Breast epithelium (tissue), 4 donors: Measurements from ENCODE around the gene KRTCAP2. TPM values are rescaled to one million over a fixed set of nuclear protein-coding genes. Genes with fewer than 3 reads are reported as not detected.

ENCODE experiments used
- DNase-seq, 2 donors: peaks; one replicate each; pipeline ENCODE4 v3.0.0-alpha.2; 2019; ENCODE audit warnings: low spot score in 2 of 2
- H3K27ac ChIP-seq, 2 donors: fragments of 200-600 bp; sonication (generic) in 1 of 2; one replicate each; pipeline ENCODE4 v1.5.1; 2016 to 2019; ENCODE audit warnings: mild to moderate bottlenecking in 1 of 2
- H3K27me3 ChIP-seq, 2 donors: fragments of 200-600 bp; sonication (generic) in 1 of 2; one replicate each; pipeline versions ENCODE4 v1.5.1 to v1.6.0; 2017 to 2019; ENCODE audit warnings: control low read depth in 1 of 2, mild to moderate bottlenecking in 1 of 2
- H3K36me3 ChIP-seq: fragments of 200-600 bp; one replicate; pipeline ENCODE4 v1.5.1; 2019
- H3K4me1 ChIP-seq, 2 donors: fragments of 200-600 bp; sonication (generic); one replicate each; pipeline ENCODE4 v1.5.1; 2016 to 2019; ENCODE audit warnings: control low read depth in 1 of 2
- H3K4me3 ChIP-seq, 3 donors: fragments of 200-600 bp; sonication (generic); 1 replicate in 2 of 3; 2 replicates in 1 of 3; pipeline ENCODE4 v1.5.1; 2016 to 2019; ENCODE audit warnings: mild to moderate bottlenecking in 3 of 3, moderate library complexity in 2 of 3
- H3K9me3 ChIP-seq, 2 donors: fragments of 200-600 bp; sonication (generic) in 1 of 2; one replicate each; pipeline ENCODE4 v1.5.1; 2016 to 2019; ENCODE audit warnings: control low read depth in 1 of 2
- CTCF ChIP-seq, 3 donors: fragments of 450-650 bp; IDR thresholded peaks; one replicate each; pipeline ENCODE4 v1.5.1; 2016 to 2017; ENCODE audit warnings: antibody characterized with exemption in 3 of 3, mild to moderate bottlenecking in 3 of 3, moderate library complexity in 3 of 3
- POLR2A ChIP-seq: fragments of 450-650 bp; IDR thresholded peaks from one replicate; pipeline ENCODE4 v1.6.1; 2016; ENCODE audit warnings: antibody characterized with exemption, mild to moderate bottlenecking, moderate library complexity
- POLR2AphosphoS5 ChIP-seq, 3 donors: sonication (generic); formaldehyde crosslinking; IDR thresholded peaks; one replicate each; pipeline ENCODE4 v1.6.1; 2017; ENCODE audit warnings: antibody characterized with exemption in 3 of 3
- intact Hi-C: fragments of 100-400 bp; cut with DNase I; formaldehyde crosslinking; loops from one replicate; pipeline ENCODE4 v1.15.1; 2023; ENCODE audit warnings: low total_unique reads
- total RNA-seq, 3 donors: library from RNA; depleted of rRNA; stranded (reverse); fragments of >200 nt; gene quantifications; one replicate each; pipeline ENCODE4 v1.1.0, GENCODE V29; 2016

Gene KRTCAP2
- total RNA-seq, 3 donors from 2014 or later: 104 to 147 (median 131) TPM

GRCh38 chr1:155139895-155140629 is 33.0 kb downstream of the KRTCAP2 start, which contains the start of gene DPM3:
DPM3 (minus strand) TSS chr1:155140531; CDS start chr1:155140240, 291 bp downstream.
- no peaks in the 10 kb centered on the region for H3K9me3 ChIP-seq

DNA sequence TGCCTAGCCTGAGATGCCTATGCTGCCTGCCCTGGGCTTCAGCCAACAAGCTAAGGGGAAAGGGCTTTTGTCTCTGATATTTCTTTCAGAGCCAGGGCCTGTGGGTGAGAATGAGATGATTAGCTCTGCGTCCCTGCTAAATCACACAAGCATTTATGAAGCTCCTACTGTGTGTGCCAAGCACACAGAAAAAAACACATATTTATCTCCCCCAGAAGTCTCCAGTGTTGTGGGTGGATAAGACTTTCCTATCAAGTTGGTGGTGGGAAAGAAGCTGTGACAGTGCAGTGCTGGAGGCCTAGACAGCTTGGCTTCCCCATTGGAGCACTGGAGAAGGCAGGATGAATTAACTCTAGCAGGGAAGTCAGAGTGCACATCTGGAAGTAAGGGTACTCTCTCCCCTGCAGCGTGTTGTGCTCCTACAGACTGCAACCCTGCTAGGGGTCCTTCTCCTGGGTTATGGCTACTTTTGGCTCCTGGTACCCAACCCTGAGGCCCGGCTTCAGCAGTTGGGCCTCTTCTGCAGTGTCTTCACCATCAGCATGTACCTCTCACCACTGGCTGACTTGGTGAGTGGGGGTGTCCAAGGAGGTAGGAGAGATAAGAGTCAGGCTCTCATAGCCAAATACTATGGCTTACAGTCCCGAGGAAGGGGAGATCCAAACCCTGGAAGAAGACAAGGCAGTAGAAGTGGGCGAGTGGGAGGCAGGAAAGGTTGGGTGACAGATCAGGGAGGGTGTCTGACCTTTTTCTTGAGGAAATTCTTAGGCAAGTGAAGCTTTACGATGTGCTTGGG is 35.8 kb downstream of the KRTCAP2 start:
- H3K4me1 ChIP-seq: peaks cover 4 to 16% of the 10 kb centered on the region in 2 donors
- intact Hi-C loops: no loop called here
- H3K9me3 ChIP-seq: no peaks in the 10 kb centered on the region
- no peak for TF ChIP-seq CTCF (IDR thresholded peaks at IDR 0.05)
- TF ChIP-seq POLR2AphosphoS5 (IDR thresholded peaks at IDR 0.05): no peak
- TF ChIP-seq POLR2A: no peak
- peak overlapping the region in 2 of 3 donors; percentile 72 to 76 for H3K4me3 ChIP-seq
- no peak for DNase-seq
- H3K27ac ChIP-seq: peak overlapping the region; percentile 97
- H3K36me3 ChIP-seq: no peaks in the 10 kb centered on the region
- H3K27me3 ChIP-seq: no peaks in the 10 kb centered on the region

More at GRCh38 chr1:155139895-155140629, 33.0 kb downstream of the KRTCAP2 start, which contains the start of gene DPM3:
- Histone ChIP-seq H3K4me3 (peak within 1 kb of the TSS; percentile 56 to 94 (median 69)), H3K27ac (peak within 1 kb of the TSS; percentile 86 to 97), H3K36me3 (no peaks in the 10 kb centered on the region), H3K4me1 (peaks cover 0 to 4% of the 10 kb centered on the region in 2 donors), H3K27me3 (no peaks in the 10 kb centered on the region)
- peak; percentile 81 to 87 for DNase-seq
- intact Hi-C loops: no loop called here
- TF ChIP-seq CTCF (IDR thresholded peaks at IDR 0.05) (no peak), POLR2A (peak; percentile 81), POLR2AphosphoS5 (IDR thresholded peaks at IDR 0.05) (peak; percentile 66 to 95 (median 89))

DNA sequence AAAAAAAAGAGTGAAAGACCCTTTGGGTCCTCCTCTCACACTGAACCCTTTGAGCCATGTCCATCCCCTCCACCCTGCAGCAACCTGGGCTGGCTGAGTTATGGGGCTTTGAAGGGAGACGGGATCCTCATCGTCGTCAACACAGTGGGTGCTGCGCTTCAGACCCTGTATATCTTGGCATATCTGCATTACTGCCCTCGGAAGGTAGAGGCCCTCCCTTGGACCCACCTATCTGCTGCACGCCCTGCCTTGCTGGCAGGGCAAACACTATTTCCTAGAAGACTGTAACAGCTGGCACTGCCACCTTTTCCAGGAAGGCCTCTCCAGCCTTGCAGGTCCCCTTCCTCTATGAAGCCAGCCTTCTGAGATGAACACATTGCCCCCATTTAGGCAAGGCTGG is 36.4 kb downstream of the KRTCAP2 start:
- TF ChIP-seq POLR2AphosphoS5 (IDR thresholded peaks at IDR 0.05): no peak
- H3K4me1 ChIP-seq: peaks cover 4 to 19% of the 10 kb centered on the region in 2 donors
- intact Hi-C loops: no loop called here
- peak overlapping the region; percentile 97 for H3K27ac ChIP-seq
- H3K9me3 ChIP-seq: no peaks in the 10 kb centered on the region
- DNase-seq: no peak
- H3K36me3 ChIP-seq: no peaks in the 10 kb centered on the region
- H3K4me3 ChIP-seq: peak overlapping the region; percentile 54 to 76 (median 72)
- no peaks in the 10 kb centered on the region for H3K27me3 ChIP-seq

- DNase-seq: peak; percentile 91 to 95
- Histone ChIP-seq H3K27ac (peak within 1 kb of the TSS; percentile 97), H3K4me1 (peaks cover 4 to 31% of the 10 kb centered on the region in 2 donors), H3K9me3 (no peaks in the 10 kb centered on the region), H3K36me3 (no peaks in the 10 kb centered on the region), H3K4me3 (peak within 1 kb of the TSS; percentile 54 to 76 (median 72)), H3K27me3 (no peaks in the 10 kb centered on the region)
- TF ChIP-seq POLR2A (peak; percentile 84), POLR2AphosphoS5 (IDR thresholded peaks at IDR 0.05) (peak in 2 of 3 donors; percentile 39 to 85), CTCF (IDR thresholded peaks at IDR 0.05) (peak; percentile 37 to 67 (median 39))
- intact Hi-C loops: no loop called here
Measured at GRCh38 chr1:155135415-155136028, 37.6 kb downstream of the KRTCAP2 start, which contains the start of gene SLC50A1. SLC50A1 (plus strand) TSS chr1:155135852; CDS start chr1:155135912, 60 bp downstream.

DNA sequence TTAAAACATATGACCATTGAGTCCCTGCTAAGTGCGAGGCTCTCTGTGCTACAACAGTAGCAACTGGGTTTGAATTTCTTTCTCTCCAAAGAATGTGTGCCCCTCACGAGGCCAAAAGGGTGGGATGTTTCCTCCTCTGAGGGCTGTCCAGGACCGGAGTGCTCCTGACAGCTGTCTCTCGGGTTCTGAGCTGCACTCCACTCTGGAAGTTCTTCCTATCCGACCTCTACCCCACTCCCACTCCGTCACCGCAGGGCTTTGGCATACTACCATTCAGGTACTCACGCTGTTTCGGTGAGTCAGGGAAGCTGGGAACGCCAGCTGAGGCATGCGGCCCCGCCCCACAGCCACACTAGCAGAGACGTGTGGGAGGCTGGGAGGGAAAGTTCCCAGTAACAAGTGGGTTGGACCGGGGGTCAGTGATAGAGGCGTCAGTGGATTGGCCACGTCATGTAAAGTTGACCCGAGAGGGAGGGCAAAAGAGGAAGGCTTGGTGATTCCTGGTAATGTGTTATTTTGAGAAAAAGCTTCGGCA is 38.2 kb downstream of the KRTCAP2 start:
- TF ChIP-seq POLR2AphosphoS5 (IDR thresholded peaks at IDR 0.05) (peak in 2 of 3 donors; percentile 13 to 77), CTCF (IDR thresholded peaks at IDR 0.05) (no peak), POLR2A (no peak)
- intact Hi-C loops: no loop called here
- no peaks in the 10 kb centered on the region for H3K9me3 ChIP-seq
- H3K4me3 ChIP-seq: peak overlapping the region; percentile 54 to 76 (median 72)
- H3K27me3 ChIP-seq: no peaks in the 10 kb centered on the region
- no peaks in the 10 kb centered on the region for H3K36me3 ChIP-seq
- H3K4me1 ChIP-seq: peaks cover 4 to 32% of the 10 kb centered on the region in 2 donors
- peak overlapping the region; percentile 97 for H3K27ac ChIP-seq
- DNase-seq: peak; percentile 93 to 94
